H1 (cell line): ENCODE data around the gene NDUFB8. TPM values are rescaled to one million over a fixed set of nuclear protein-coding genes. Genes with fewer than 3 reads are reported as not detected.

Experiments
- CTCF ChIA-PET: fragments of 300-600 bp; sonication (Branson Sonifier 250); formaldehyde crosslinking; loops from one replicate; lab custom pipeline; 2021; ENCODE audit not compliant: partially characterized antibody; lab: Charles Lee
- POLR2A ChIA-PET: fragments of 300-600 bp; sonication (Branson Sonifier 250); formaldehyde crosslinking; loops from one replicate; lab custom pipeline; 2021; ENCODE audit warnings: inconsistent platforms; ENCODE audit not compliant: partially characterized antibody; lab: Charles Lee
- DNase-seq, 2 experiments: peaks; one replicate each; pipeline versions ENCODE4 v3.0.0 to v3.0.0-alpha.2; 2010 to 2022; ENCODE audit warnings: low spot score in 2 of 2, low read depth in 1 of 2, mixed read lengths in 1 of 2
- FAIRE-seq: peaks from 2 replicates; lab custom pipeline; 2011; peaks lifted over from hg19 to GRCh38; lab: Jason Lieb, UNC
- H2AFZ ChIP-seq: 2 replicates; pipeline ENCODE4 v1.8.1; 2012; ENCODE audit warnings: low read length, inconsistent platforms
- H2AK5ac ChIP-seq: 2 replicates; pipeline ENCODE4 v1.6.1; 2013; ENCODE audit warnings: low read depth, low read length
- H2BK120ac ChIP-seq: replicated peaks from 2 replicates; pipeline ENCODE3; 2013; ENCODE audit warnings: low read depth, low read length, inconsistent platforms
- H2BK12ac ChIP-seq: 2 replicates; pipeline ENCODE4 v1.6.1; 2013; ENCODE audit warnings: low read depth, low read length
- H2BK15ac ChIP-seq: 2 replicates; pipeline ENCODE4 v1.6.1; 2013; ENCODE audit warnings: low read length
- H2BK20ac ChIP-seq: 2 replicates; pipeline ENCODE4 v1.6.1; 2013; ENCODE audit warnings: low read length
- H2BK5ac ChIP-seq: 2 replicates; pipeline ENCODE4 v1.6.1; 2013; ENCODE audit warnings: low read depth, low read length
- H3K14ac ChIP-seq: 2 replicates; pipeline ENCODE4 v1.6.1; 2013; ENCODE audit warnings: inconsistent platforms; ENCODE audit not compliant: insufficient read length
- H3K18ac ChIP-seq: 2 replicates; pipeline ENCODE4 v1.6.1; 2013; ENCODE audit warnings: low read length; ENCODE audit errors: extremely low read depth
- H3K23ac ChIP-seq: 2 replicates; pipeline ENCODE4 v1.6.1; 2013; ENCODE audit warnings: inconsistent platforms; ENCODE audit not compliant: insufficient read length
- H3K23me2 ChIP-seq: 2 replicates; pipeline ENCODE4 v1.6.1; 2013; ENCODE audit warnings: low read depth, low read length
- H3K27ac ChIP-seq: 2 replicates; pipeline ENCODE4 v1.6.1; 2011; ENCODE audit warnings: low read depth, low read length, inconsistent platforms
- H3K27me3 ChIP-seq, 4 experiments: replicated peaks in 1 of 4; 1 replicate in 1 of 4; 2 replicates in 3 of 4; pipeline versions ENCODE4 v1.6.1 to v1.8.1; 2011 to 2013; ENCODE audit warnings: low read length in 3 of 4, mild to moderate bottlenecking in 3 of 4, inconsistent platforms in 2 of 4, mixed read lengths in 2 of 4, moderate library complexity in 1 of 4; ENCODE audit not compliant: control insufficient read depth in 3 of 4, insufficient read depth in 3 of 4; ENCODE audit errors: extremely low read depth in 1 of 4
- H3K36me3 ChIP-seq, 4 experiments: 2 replicates each; pipeline versions ENCODE4 v1.6.1 to v1.8.1; 2011 to 2013; ENCODE audit warnings: mild to moderate bottlenecking in 4 of 4, low read length in 3 of 4, moderate library complexity in 2 of 4, control low read depth in 1 of 4, inconsistent platforms in 1 of 4; ENCODE audit not compliant: insufficient read depth in 4 of 4, control insufficient read depth in 2 of 4
- H3K4ac ChIP-seq: replicated peaks from 2 replicates; pipeline ENCODE3; 2013; ENCODE audit warnings: low read length, low read depth, mixed read lengths, inconsistent platforms; ENCODE audit not compliant: insufficient read length
- H3K4me1 ChIP-seq, 4 experiments: replicated peaks in 1 of 4; 1 replicate in 1 of 4; 2 replicates in 3 of 4; pipeline versions ENCODE4 v1.6.1 to v1.8.1; 2011 to 2013; ENCODE audit warnings: low read length in 3 of 4, inconsistent platforms in 2 of 4, mixed read lengths in 1 of 4; ENCODE audit not compliant: insufficient read depth in 4 of 4, control insufficient read depth in 3 of 4
- H3K4me2 ChIP-seq, 2 experiments: 2 replicates each; pipeline versions ENCODE4 v1.6.1 to v1.8.1; 2011 to 2013; ENCODE audit warnings: low read depth in 2 of 2, low read length in 2 of 2, control low read depth in 1 of 2, inconsistent platforms in 1 of 2, mild to moderate bottlenecking in 1 of 2; ENCODE audit not compliant: insufficient read depth in 1 of 2
- H3K4me3 ChIP-seq, 4 experiments: fragments of 200-600, 300-600 bp in 1 of 4; sonication (generic), shearing (Covaris generic), sonication (Bioruptor Twin) in 1 of 4; 2 replicates each; pipeline versions ENCODE4 v1.5.1 to v1.8.1; 2011 to 2016; ENCODE audit warnings: low read length in 4 of 4, low read depth in 3 of 4, control low read depth in 2 of 4, inconsistent platforms in 2 of 4, mild to moderate bottlenecking in 2 of 4, mixed read lengths in 1 of 4, moderate library complexity in 1 of 4; ENCODE audit not compliant: insufficient read depth in 2 of 4; ENCODE audit errors: extremely low read depth in 1 of 4
- H3K56ac ChIP-seq: replicated peaks from 2 replicates; pipeline ENCODE3; 2013; ENCODE audit warnings: low read depth, mild to moderate bottlenecking, mixed read lengths, low read length, inconsistent platforms; ENCODE audit not compliant: insufficient read length
- H3K79me1 ChIP-seq: 2 replicates; pipeline ENCODE4 v1.6.1; 2013; ENCODE audit warnings: low read depth, low read length, control low read depth
- H3K79me2 ChIP-seq, 2 experiments: 2 replicates each; pipeline versions ENCODE4 v1.6.1 to v1.8.1; 2012 to 2013; ENCODE audit warnings: low read length in 2 of 2, mild to moderate bottlenecking in 2 of 2, inconsistent platforms in 1 of 2; ENCODE audit not compliant: insufficient read depth in 2 of 2, control insufficient read depth in 1 of 2
- H3K9ac ChIP-seq, 4 experiments: replicated peaks in 1 of 4; 1 replicate in 1 of 4; 2 replicates in 3 of 4; pipeline versions ENCODE4 v1.6.1 to v1.8.1; 2011 to 2013; ENCODE audit warnings: low read depth in 3 of 4, low read length in 3 of 4, control low read depth in 2 of 4, mild to moderate bottlenecking in 2 of 4, moderate library complexity in 2 of 4, inconsistent platforms in 1 of 4; ENCODE audit errors: extremely low read depth in 1 of 4
- H3K9me3 ChIP-seq, 2 experiments: 2 replicates each; pipeline versions ENCODE4 v1.6.1 to v1.8.1; 2012 to 2013; ENCODE audit warnings: mild to moderate bottlenecking in 2 of 2, moderate library complexity in 2 of 2, control low read depth in 1 of 2, inconsistent platforms in 1 of 2, low read depth in 1 of 2, low read length in 1 of 2, mixed read lengths in 1 of 2; ENCODE audit not compliant: insufficient read depth in 2 of 2
- H4K20me1 ChIP-seq, 2 experiments: replicated peaks in 1 of 2; 2 replicates each; pipeline versions ENCODE3 to v1.8.1; 2011 to 2013; ENCODE audit warnings: inconsistent platforms in 2 of 2, low read length in 2 of 2, mild to moderate bottlenecking in 1 of 2; ENCODE audit not compliant: insufficient read depth in 2 of 2, control insufficient read depth in 1 of 2
- H4K5ac ChIP-seq: 2 replicates; pipeline ENCODE4 v1.6.1; 2013; ENCODE audit warnings: low read length, low read depth, mixed read lengths, inconsistent platforms; ENCODE audit not compliant: insufficient read length
- H4K8ac ChIP-seq: 2 replicates; pipeline ENCODE4 v1.8.0; 2013; ENCODE audit warnings: mild to moderate bottlenecking, moderate library complexity, low read length, inconsistent platforms; ENCODE audit not compliant: insufficient read depth; ENCODE audit errors: extremely low read depth
- H4K91ac ChIP-seq: replicated peaks from 2 replicates; pipeline ENCODE3; 2013; ENCODE audit warnings: low read length, mixed read lengths, inconsistent platforms; ENCODE audit not compliant: insufficient read length
- CBX5 ChIP-seq: fragments of 300-800, 300-1000 bp; sonication (generic); IDR thresholded peaks from 2 replicates; pipeline ENCODE4 v1.7.1; 2016; ENCODE audit warnings: antibody characterized with exemption, low read length, low read depth
- EZH2 ChIP-seq: fragments of 200-600 bp; sonication (generic); IDR thresholded peaks from 2 replicates; pipeline ENCODE4 v1.7.1; 2012; ENCODE audit warnings: low read depth, mild to moderate bottlenecking, moderate library complexity, low read length, inconsistent platforms; ENCODE audit not compliant: severe bottlenecking
- JUND ChIP-seq: IDR thresholded peaks from 2 replicates; pipeline ENCODE4 v1.6.1; 2011; ENCODE audit warnings: mild to moderate bottlenecking, improper control_type of control experiment, low read length
- KDM1A ChIP-seq: fragments of 200-600, 300-600 bp; sonication (generic); IDR thresholded peaks from 2 replicates; pipeline ENCODE4 v1.7.1; 2016; ENCODE audit warnings: mild to moderate bottlenecking, low read length, borderline replicate concordance
- RAD21 ChIP-seq, 2 experiments: IDR thresholded peaks in 1 of 2; conservative IDR thresholded peaks in 1 of 2; 2 replicates each; pipeline ENCODE4 v1.6.1; 2011; ENCODE audit warnings: low read depth in 2 of 2, low read length in 2 of 2, improper control_type of control experiment in 1 of 2, inconsistent platforms in 1 of 2, mild to moderate bottlenecking in 1 of 2, moderate library complexity in 1 of 2
- RNF2 ChIP-seq: fragments of 200-900, 300-1000 bp; sonication (generic); IDR thresholded peaks from 2 replicates; pipeline ENCODE4 v1.7.1; 2016; ENCODE audit warnings: borderline replicate concordance, low read depth, mild to moderate bottlenecking, antibody characterized with exemption, low read length; ENCODE audit not compliant: poor library complexity, severe bottlenecking; ENCODE audit errors: missing control alignments
- TAF1 ChIP-seq: IDR thresholded peaks from 2 replicates; pipeline ENCODE4 v1.6.1; 2011; ENCODE audit warnings: mild to moderate bottlenecking, low read depth, low read length
- TEAD4 ChIP-seq: IDR thresholded peaks from 2 replicates; pipeline ENCODE4 v1.6.1; 2012; ENCODE audit warnings: low read depth, low read length, inconsistent platforms, mixed read lengths
- WGBS, 2 experiments: shearing (Covaris generic) in 1 of 2; methylation state at CpG; one replicate each; pipeline versions ENCODE4 v1.1.6 to v1.1.7; 2013 to 2015; ENCODE audit warnings: low lambda C conversion rate in 2 of 2, mixed read lengths in 2 of 2, inconsistent platforms in 1 of 2, low coverage in 1 of 2, missing lambda C conversion rate in 1 of 2; ENCODE audit not compliant: insufficient replicate concordance in 2 of 2, insufficient coverage in 1 of 2, insufficient read length in 1 of 2; ENCODE audit errors: extremely low coverage in 1 of 2, missing lambda C conversion rate in 1 of 2; 5-methylcytosine and 5-hydroxymethylcytosine counted together
- polyA plus RNA-seq, 7 experiments: library from polyadenylated mRNA; depleted of rRNA in 3 of 7; stranded (reverse) in 5 of 7; unstranded in 2 of 7; fragments of >200 nt in 5 of 7; fragments of 200-250 nt in 2 of 7; gene quantifications; 1 replicate in 5 of 7; 2 replicates in 1 of 7; 4 replicates in 1 of 7; pipeline versions ENCODE4 v1.2.1 to v1.2.3, GENCODE V29; 2011 to 2013; ENCODE audit warnings: missing spikeins in 2 of 7, mixed read lengths in 2 of 7
- total RNA-seq: library from RNA; stranded (reverse); fragmentation: NEBNext Ultra II Directional; extraction: Animal tissue kit (Norgen Biotek cat#: 25700); gene quantifications from 2 replicates; pipeline ENCODE4 v1.2.1, GENCODE V29; 2021
- TF ChIP-seq, protein P1 (sequence below), 3 experiments: IDR thresholded peaks; 1 replicate in 2 of 3; 2 replicates in 1 of 3; pipeline versions ENCODE4 v1.5.1 to v1.6.1; 2011; ENCODE audit warnings: low read length in 3 of 3, mild to moderate bottlenecking in 3 of 3, inconsistent platforms in 2 of 3, low read depth in 1 of 3, moderate library complexity in 1 of 3; ENCODE audit not compliant: insufficient read depth in 1 of 3; ENCODE audit errors: control extremely low read depth in 1 of 3

NDUFB8 gene
- total and polyA plus RNA-seq, 2 of the 8 experiments (the other 6 are each of a cell fraction or from before 2014, with no cell fraction given) = 175 to 455 TPM

DNA sequence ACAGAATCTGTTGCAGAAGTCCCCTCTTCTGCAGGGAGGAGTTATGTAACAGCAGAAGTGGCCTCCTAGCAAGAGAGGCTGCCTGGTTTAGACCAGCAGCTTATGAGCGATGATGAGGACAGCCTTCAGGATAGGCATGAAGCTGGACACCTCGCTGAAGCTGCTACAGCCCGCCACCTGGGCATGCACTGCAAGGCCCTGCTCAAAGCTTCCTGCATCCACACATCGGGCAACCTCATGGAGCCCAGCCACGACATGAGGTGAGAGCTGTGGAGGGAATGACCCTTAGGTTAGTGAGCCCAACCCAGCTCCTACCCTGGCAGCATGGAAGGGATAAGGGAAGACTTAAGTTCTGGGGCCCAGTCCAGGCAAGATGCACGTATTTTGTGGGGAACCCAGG, 42.1 kb downstream of the NDUFB8 start:
- no peak overlapping the region for H3K14ac ChIP-seq
- DNase-seq = no peak
- H3K23ac ChIP-seq = no peak overlapping the region
- ChIA-PET CTCF (interaction anchor here (0.6 to 10.7 kb wide), 13 partner anchors 10 to 391 kb away, joined by 3 to 163 read pairs (median 4); partner anchors contain the start of gene SEC31B), POLR2A (interaction anchor here (1.4 to 2.5 kb wide), 2 partner anchors 13 to 20 kb away, joined by 5 to 9 read pairs; no protein-coding TSS in a partner anchor)
- H2BK5ac ChIP-seq = no peak overlapping the region
- no peak overlapping the region for H2BK120ac ChIP-seq
- no peak overlapping the region for H3K56ac ChIP-seq
- no peak overlapping the region; the same call in 1 of the 2 replicates for H3K18ac ChIP-seq
- H4K91ac ChIP-seq = no peak overlapping the region
- H4K5ac ChIP-seq = no peak overlapping the region
- 0 out of 2 replicates have a peak, but pooled peaks cover 2% of the 10 kb centered on the region for H3K79me1 ChIP-seq
- H4K8ac ChIP-seq = no peak overlapping the region
- no peak overlapping the region for H3K4me2 ChIP-seq
- H4K20me1 ChIP-seq = peaks cover 21 to 27% of the 10 kb centered on the region in 2 experiments
- 83% methylated on average over 6 of the region's 6 CpGs; no CpG with 5 or more reads in 1 of the 2 experiments for WGBS, 2 experiments
- H3K4me3 ChIP-seq = no peak overlapping the region
- H3K9ac ChIP-seq = no peak overlapping the region
- H2BK20ac ChIP-seq = no peak overlapping the region
- H2AFZ ChIP-seq = no peak overlapping the region
- H3K79me2 ChIP-seq = no peaks in the 10 kb centered on the region
- no peak overlapping the region for H2AK5ac ChIP-seq
- 0 out of 2 replicates have a peak overlapping the region, but pooled peaks have one; percentile 49 for H2BK15ac ChIP-seq
- H3K4ac ChIP-seq = no peak overlapping the region
- FAIRE-seq = no peak
- 0 out of 2 replicates have a peak, but pooled peaks cover 2% of the 10 kb centered on the region for H3K23me2 ChIP-seq
- H2BK12ac ChIP-seq = 0 out of 2 replicates have a peak overlapping the region, but pooled peaks have one; percentile 65
- no peaks in the 10 kb centered on the region for H3K9me3 ChIP-seq
- peaks cover 12 to 19% (median 16%) of the 10 kb centered on the region in 4 experiments; a peak in 6 of 7 replicates for H3K4me1 ChIP-seq
- H3K36me3 ChIP-seq = peaks cover 0 to 10% (median 3%) of the 10 kb centered on the region in 4 experiments; a peak in 4 of 8 replicates
- H3K27ac ChIP-seq = no peak overlapping the region
- peaks cover 67 to 92% (median 82%) of the 10 kb centered on the region in 4 experiments for H3K27me3 ChIP-seq
- TF ChIP-seq EZH2 = no peak
- TF ChIP-seq TAF1 = no peak
- TF ChIP-seq TEAD4 = no peak
- no peak for TF ChIP-seq JUND
- no peak for TF ChIP-seq RNF2
- no peak for TF ChIP-seq KDM1A
- no peak for TF ChIP-seq RAD21 (IDR thresholded peaks at IDR 0.05 in 1 of 2, conservative IDR thresholded peaks at IDR 0.05 in 1 of 2; ENCODE audit: low read depth in 2 of 2, low read length in 2 of 2)
- TF ChIP-seq, protein P1, sequence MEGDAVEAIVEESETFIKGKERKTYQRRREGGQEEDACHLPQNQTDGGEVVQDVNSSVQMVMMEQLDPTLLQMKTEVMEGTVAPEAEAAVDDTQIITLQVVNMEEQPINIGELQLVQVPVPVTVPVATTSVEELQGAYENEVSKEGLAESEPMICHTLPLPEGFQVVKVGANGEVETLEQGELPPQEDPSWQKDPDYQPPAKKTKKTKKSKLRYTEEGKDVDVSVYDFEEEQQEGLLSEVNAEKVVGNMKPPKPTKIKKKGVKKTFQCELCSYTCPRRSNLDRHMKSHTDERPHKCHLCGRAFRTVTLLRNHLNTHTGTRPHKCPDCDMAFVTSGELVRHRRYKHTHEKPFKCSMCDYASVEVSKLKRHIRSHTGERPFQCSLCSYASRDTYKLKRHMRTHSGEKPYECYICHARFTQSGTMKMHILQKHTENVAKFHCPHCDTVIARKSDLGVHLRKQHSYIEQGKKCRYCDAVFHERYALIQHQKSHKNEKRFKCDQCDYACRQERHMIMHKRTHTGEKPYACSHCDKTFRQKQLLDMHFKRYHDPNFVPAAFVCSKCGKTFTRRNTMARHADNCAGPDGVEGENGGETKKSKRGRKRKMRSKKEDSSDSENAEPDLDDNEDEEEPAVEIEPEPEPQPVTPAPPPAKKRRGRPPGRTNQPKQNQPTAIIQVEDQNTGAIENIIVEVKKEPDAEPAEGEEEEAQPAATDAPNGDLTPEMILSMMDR (IDR thresholded peaks at IDR 0.05; ENCODE audit: control extremely low read depth in 1 of 3, insufficient read depth in 1 of 3, low read depth in 1 of 3, low read length in 3 of 3) = no peak
- TF ChIP-seq CBX5 = no peak
